ENCODE data around the gene PPP3CA. TPM values are rescaled to one million over a fixed set of nuclear protein-coding genes. Genes with fewer than 3 reads are reported as not detected.

Gene PPP3CA
- total and polyA plus RNA-seq, 11 donors = 5.9 to 32.5 (median 19.3) TPM

- DNase-seq = peak in 1 of 5 donors; percentile 11
- H3K36me3 ChIP-seq = no peaks in the 10 kb centered on the region
- WGBS, 4 donors = 46 to 52% (median 49%) methylated on average over 6 of the region's 6 CpGs
- TF ChIP-seq POLR2A (IDR thresholded peaks at IDR 0.05) = no peak
- no peak for TF ChIP-seq CTCF (IDR thresholded peaks at IDR 0.05)
- no peaks in the 10 kb centered on the region for H3K9me3 ChIP-seq
- H3K4me1 ChIP-seq = peaks cover 2 to 71% (median 44%) of the 10 kb centered on the region in 12 donors
- H3K27ac ChIP-seq = peak overlapping the region in 2 of 12 donors; percentile 7 to 27
- ATAC-seq = peak in 2 of 4 donors; percentile 45 to 73
- H3K4me3 ChIP-seq = peak overlapping the region in 1 of 12 donors; percentile 22
- H3K27me3 ChIP-seq = no peaks in the 10 kb centered on the region
- intact Hi-C loops (cut with DNase I) = loop anchor here in 3 of 10 donors (5.0 to 10.0 kb wide), 2 partner anchors 56 to 59 kb away; partner anchors contain the start of gene PPP3CA (in 3 of the 3)
These were observed 58.8 kb downstream of the PPP3CA start for GRCh38 chr4:101288365-101289145.

- WGBS, 4 donors = 50 to 79% (median 69%) methylated on average over 2 of the region's 2 CpGs
- DNase-seq (no peak), ATAC-seq (no peak)
- TF ChIP-seq POLR2A (IDR thresholded peaks at IDR 0.05) (no peak), CTCF (IDR thresholded peaks at IDR 0.05) (no peak)
- Histone ChIP-seq H3K9me3 (no peaks in the 10 kb centered on the region), H3K27ac (no peak overlapping the region), H3K4me3 (no peak overlapping the region), H3K36me3 (no peaks in the 10 kb centered on the region), H3K27me3 (no peaks in the 10 kb centered on the region), H3K4me1 (peaks cover 2 to 63% (median 43%) of the 10 kb centered on the region in 12 donors)
- intact Hi-C loops (cut with DNase I) = loop anchor here in 3 of 10 donors (5.0 to 10.0 kb wide), 2 partner anchors 57 to 60 kb away; partner anchors contain the start of gene PPP3CA (in 3 of the 3)
These were observed 60.0 kb downstream of the PPP3CA start for GRCh38 chr4:101287324-101287723.

- Histone ChIP-seq H3K4me3 (no peak overlapping the region), H3K9me3 (no peaks in the 10 kb centered on the region), H3K27me3 (no peaks in the 10 kb centered on the region), H3K27ac (no peak overlapping the region), H3K4me1 (peaks cover 2 to 67% (median 42%) of the 10 kb centered on the region in 12 donors), H3K36me3 (no peaks in the 10 kb centered on the region)
- no peak for TF ChIP-seq POLR2A (IDR thresholded peaks at IDR 0.05)
- TF ChIP-seq CTCF (IDR thresholded peaks at IDR 0.05) = no peak
- DNase-seq (no peak), ATAC-seq (no peak)
- intact Hi-C loops (cut with DNase I) = loop anchor here in 3 of 10 donors (5.0 to 10.0 kb wide), 2 partner anchors 58 to 61 kb away; partner anchors contain the start of gene PPP3CA (in 3 of the 3)
- WGBS, 4 donors = 83 to 92% (median 88%) methylated on average over 1 of the region's 1 CpG
These were observed 60.7 kb downstream of the PPP3CA start for GRCh38 chr4:101286663-101287062.

- peaks cover 2 to 63% (median 38%) of the 10 kb centered on the region in 12 donors for H3K4me1 ChIP-seq
- no peak overlapping the region for H3K4me3 ChIP-seq
- H3K36me3 ChIP-seq = no peaks in the 10 kb centered on the region
- H3K27me3 ChIP-seq = no peaks in the 10 kb centered on the region
- DNase-seq = no peak
- WGBS, 4 donors = 88 to 93% (median 90%) methylated on average over 4 of the region's 4 CpGs
- H3K27ac ChIP-seq = no peak overlapping the region
- no peaks in the 10 kb centered on the region for H3K9me3 ChIP-seq
- TF ChIP-seq CTCF (IDR thresholded peaks at IDR 0.05) (no peak), POLR2A (IDR thresholded peaks at IDR 0.05) (no peak)
- intact Hi-C loops (cut with DNase I) = loop anchor here in 3 of 10 donors (5.0 to 10.0 kb wide), 2 partner anchors 59 to 61 kb away; partner anchors contain the start of gene PPP3CA (in 3 of the 3)
- no peak for ATAC-seq
These were observed 61.3 kb downstream of the PPP3CA start for GRCh38 chr4:101285985-101286384.
